Measurements from ENCODE around the gene FGA. TPM values are rescaled to one million over a fixed set of nuclear protein-coding genes. Genes with fewer than 3 reads are reported as not detected.

FGA gene
- total and polyA plus RNA-seq, 7 donors, result 0.79 to 0.83 TPM; not detected in 5

GRCh38 chr4:154562697-154563254 lies 27.8 kb downstream of the FGA start, which contains the start of gene FGB:
FGB (plus strand) TSS chr4:154563011; CDS start chr4:154563019, 8 bp downstream.
- WGBS, 3 donors, result 58 to 66% (median 60%) methylated on average over 2 of the region's 2 CpGs
- ATAC-seq, result no peak
- no peak for DNase-seq
- Histone ChIP-seq H3K27me3 (ENCODE audit: insufficient read depth in 3 of 3, low read length in 2 of 3) (no peaks in the 10 kb centered on the region), H3K9me3 (no peaks in the 10 kb centered on the region), H3K4me1 (no peaks in the 10 kb centered on the region), H3K4me3 (no peak within 1 kb of the TSS), H3K27ac (no peak within 1 kb of the TSS), H3K36me3 (ENCODE audit: insufficient read depth in 1 of 2, low read depth in 1 of 2) (no peaks in the 10 kb centered on the region)
- TF ChIP-seq CTCF (IDR thresholded peaks at IDR 0.05), result no peak
- intact Hi-C loops (cut with DNase I), result no loop called here

- Histone ChIP-seq H3K27ac (no peak overlapping the region), H3K27me3 (ENCODE audit: insufficient read depth in 3 of 3, low read length in 2 of 3) (no peaks in the 10 kb centered on the region), H3K4me3 (no peak overlapping the region), H3K4me1 (no peaks in the 10 kb centered on the region), H3K36me3 (ENCODE audit: insufficient read depth in 1 of 2, low read depth in 1 of 2) (no peaks in the 10 kb centered on the region), H3K9me3 (no peaks in the 10 kb centered on the region)
- no peak for DNase-seq
- intact Hi-C loops (cut with DNase I), result no loop called here
- WGBS, 3 donors, result 82 to 84% (median 84%) methylated on average over 4 of the region's 4 CpGs
- TF ChIP-seq CTCF (IDR thresholded peaks at IDR 0.05), result no peak
- ATAC-seq, result no peak
Measured at GRCh38 chr4:154560824-154561231, 29.7 kb downstream of the FGA start.

GRCh38 chr4:154560419-154560801 lies 30.1 kb downstream of the FGA start:
- Histone ChIP-seq H3K27ac (no peak overlapping the region), H3K4me3 (no peak overlapping the region), H3K36me3 (ENCODE audit: insufficient read depth in 1 of 2, low read depth in 1 of 2) (no peaks in the 10 kb centered on the region), H3K9me3 (no peaks in the 10 kb centered on the region), H3K4me1 (no peaks in the 10 kb centered on the region), H3K27me3 (ENCODE audit: insufficient read depth in 3 of 3, low read length in 2 of 3) (no peaks in the 10 kb centered on the region)
- WGBS, 3 donors, result 94 to 100% (median 95%) methylated on average over 1 of the region's 1 CpG
- ATAC-seq (no peak), DNase-seq (no peak)
- intact Hi-C loops (cut with DNase I), result no loop called here
- TF ChIP-seq CTCF (IDR thresholded peaks at IDR 0.05), result no peak

DNA sequence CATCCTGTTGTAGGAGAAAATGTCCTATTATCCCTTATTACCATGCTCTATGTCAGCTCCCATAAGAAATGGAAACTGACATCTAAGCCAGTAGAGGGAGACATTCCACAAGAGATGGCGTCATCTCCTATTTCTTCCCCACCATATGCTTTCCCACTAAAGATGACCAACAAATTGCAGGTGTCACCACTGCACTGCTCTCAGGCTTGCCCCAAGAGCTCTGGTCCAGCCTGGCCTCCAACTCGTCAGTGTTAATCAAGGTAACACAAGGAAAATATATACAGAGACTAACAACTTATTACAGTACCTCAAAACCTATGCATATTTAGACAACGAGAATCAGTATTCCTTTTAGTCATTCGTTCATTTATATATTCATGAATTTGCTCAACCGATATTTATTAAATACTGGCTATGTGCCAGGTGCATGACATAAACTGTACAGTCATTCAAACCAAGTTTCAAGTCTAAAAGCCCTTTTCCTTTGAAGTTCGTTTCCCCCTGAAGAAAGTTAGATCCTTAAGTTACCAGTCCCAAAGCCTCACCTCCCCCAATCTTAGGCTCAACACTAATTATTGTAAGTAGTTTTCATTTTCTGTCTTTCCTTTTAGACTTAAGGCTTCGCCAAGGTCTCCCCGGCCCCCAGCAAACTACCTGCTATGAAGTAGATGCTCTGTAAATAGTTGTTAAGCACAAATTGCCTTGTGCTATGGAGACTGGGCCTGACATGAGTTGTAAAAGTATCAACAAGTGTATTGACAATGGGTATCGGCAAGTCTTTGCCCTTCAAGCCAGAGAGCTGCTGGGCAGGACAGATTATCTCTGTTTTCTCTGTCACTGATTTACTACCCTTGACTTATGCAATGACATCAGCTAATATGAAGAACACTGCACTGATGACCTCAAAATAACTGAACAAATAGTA lies 30.8 kb downstream of the FGA start:
- Histone ChIP-seq H3K4me3 (no peak overlapping the region), H3K9me3 (no peaks in the 10 kb centered on the region), H3K27ac (no peak overlapping the region), H3K4me1 (no peaks in the 10 kb centered on the region), H3K36me3 (ENCODE audit: insufficient read depth in 1 of 2, low read depth in 1 of 2) (no peaks in the 10 kb centered on the region), H3K27me3 (ENCODE audit: insufficient read depth in 3 of 3, low read length in 2 of 3) (no peaks in the 10 kb centered on the region)
- DNase-seq (no peak), ATAC-seq (peak in 2 of 4 donors; percentile 36 to 49)
- intact Hi-C loops (cut with DNase I), result no loop called here
- TF ChIP-seq CTCF (IDR thresholded peaks at IDR 0.05), result peak; percentile 26
- 71 to 75% (median 73%) methylated on average over 9 of the region's 9 CpGs for WGBS, 3 donors
